T-helper 2 cell (primary cell): ENCODE results near the gene MOAP1.
A peak's percentile ranks its signal among the peaks of the same experiment; 100 is the strongest.
"Not testable (repeated sequence)": the region's sequence is repeated elsewhere in the genome, so short reads cannot be mapped to it uniquely, and the experiment has no call there.

ENCODE experiments used
- DNase-seq, 5 experiments: peaks; one replicate each; pipeline versions ENCODE4 v3.0.0 to v3.0.0-alpha.2; 2012 to 2022

The MOAP1 gene

DNA sequence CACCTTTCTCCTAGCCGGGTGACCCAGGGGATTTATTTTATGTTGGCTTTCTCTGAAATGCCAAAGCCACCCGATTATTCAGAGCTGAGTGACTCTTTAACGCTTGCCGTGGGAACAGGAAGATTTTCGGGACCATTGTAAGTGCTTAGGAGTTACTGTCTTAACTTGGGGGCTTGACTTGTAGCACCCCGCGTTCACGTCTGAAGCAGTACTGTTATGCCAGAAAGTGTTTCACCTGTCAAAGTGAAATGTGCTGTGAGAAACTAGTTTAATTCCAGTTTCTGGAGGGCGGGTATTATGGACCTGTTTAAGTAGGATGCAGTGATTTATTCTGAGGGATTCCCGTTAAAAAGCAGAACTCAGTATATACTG, 638 bp upstream of the MOAP1 start:
- DNase-seq = peak in 1 of 5 experiments; percentile 48

GRCh38 chr14:93183596-93184317, 940 bp downstream of the MOAP1 start:
- DNase-seq = no peak

DNA sequence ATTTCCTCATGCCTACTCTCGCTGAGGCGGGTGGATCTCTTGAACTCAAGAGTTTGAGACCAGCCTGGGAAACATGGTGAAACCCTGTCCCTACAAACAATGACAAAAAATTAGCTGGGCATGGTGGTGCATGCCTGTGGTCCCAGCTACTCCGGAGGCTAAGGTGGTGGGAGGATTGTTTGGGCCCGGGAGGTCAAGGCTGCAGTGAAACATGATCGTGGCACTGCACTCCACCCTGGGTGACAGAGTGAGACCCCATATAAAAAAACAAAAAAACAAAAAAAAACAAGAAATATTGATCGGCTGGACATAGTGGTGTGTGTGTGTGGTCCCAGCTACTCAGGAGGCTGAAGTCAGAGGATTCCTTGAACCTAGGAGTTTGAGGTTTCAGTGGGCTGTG, 9.2 kb downstream of the MOAP1 start:
- DNase-seq = no peak

- DNase-seq = not testable (repeated sequence)
These were observed 10.0 kb downstream of the MOAP1 start for GRCh38 chr14:93174731-93175130.

- DNase-seq = no peak
These were observed 10.7 kb downstream of the MOAP1 start for GRCh38 chr14:93173943-93174395.

DNA sequence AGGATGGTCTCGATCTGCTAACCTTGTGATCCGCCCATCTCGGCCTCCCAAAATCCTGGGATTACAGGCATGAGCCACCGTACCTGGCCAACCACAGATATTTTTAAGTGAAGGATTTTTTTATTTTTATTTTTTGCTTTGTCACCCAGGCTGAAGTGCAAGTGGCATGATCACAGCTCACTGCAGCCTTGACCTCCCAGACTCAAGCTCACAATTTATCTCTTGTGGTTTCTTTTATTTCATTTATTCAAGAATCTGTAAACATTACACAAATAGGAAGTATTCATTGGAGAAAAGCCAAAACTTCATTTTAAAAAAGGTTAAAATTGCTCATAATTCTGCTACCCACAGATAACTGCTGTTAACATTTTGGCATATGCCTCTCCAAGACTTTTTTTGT, 13.3 kb downstream of the MOAP1 start:
- DNase-seq = no peak

GRCh38 chr14:93170141-93170540, 14.6 kb downstream of the MOAP1 start:
- DNase-seq = not testable (repeated sequence)

GRCh38 chr14:93169619-93170018, 15.1 kb downstream of the MOAP1 start:
- DNase-seq = not testable (repeated sequence)

GRCh38 chr14:93168610-93169009, 16.1 kb downstream of the MOAP1 start:
- DNase-seq = not testable (repeated sequence)

DNA sequence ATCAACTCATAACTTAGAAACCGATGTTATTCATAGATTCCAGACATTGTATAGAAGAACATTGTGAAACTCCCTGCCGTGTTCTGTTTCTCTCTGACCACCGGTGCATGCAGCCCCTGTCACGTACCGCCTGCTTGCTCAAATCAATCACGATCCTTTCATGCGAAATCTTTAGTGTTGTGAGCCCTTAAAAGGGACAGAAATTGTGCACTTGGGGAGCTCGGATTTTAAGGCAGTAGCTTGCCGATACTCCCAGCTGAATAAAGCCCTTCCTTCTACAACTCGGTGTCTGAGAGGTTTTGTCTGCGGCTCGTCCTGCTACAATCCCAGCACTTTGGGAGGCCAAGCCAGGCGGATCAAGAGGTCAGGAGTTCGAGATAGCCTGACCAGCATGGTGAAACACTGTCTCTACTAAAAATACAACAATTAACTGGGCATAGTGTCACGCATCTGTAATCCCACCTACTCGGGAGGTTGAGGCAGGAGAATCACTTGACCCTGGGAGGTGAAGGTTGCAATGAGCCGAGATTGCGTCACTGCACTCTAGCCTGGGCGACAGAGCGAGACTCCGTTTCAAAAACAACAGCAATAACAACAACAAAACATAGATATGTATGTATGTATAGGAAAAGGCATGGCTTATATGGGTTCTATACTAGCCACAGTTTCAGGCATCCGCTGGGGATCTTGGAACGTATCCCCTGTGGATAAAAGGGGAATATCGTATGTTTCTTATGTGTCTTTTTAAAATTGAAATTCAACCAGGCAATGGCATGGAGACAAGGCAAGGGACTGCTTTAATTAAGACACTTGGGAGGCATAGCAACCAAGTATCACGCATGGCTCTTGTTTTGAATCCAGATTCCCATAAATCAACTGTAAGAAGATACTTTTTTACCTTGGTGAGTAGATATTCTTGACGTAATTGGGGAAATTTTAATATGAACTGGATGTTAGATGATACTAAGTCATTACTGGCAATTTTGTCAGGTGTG, 19.1 kb downstream of the MOAP1 start:
- DNase-seq = not testable (repeated sequence)

DNA sequence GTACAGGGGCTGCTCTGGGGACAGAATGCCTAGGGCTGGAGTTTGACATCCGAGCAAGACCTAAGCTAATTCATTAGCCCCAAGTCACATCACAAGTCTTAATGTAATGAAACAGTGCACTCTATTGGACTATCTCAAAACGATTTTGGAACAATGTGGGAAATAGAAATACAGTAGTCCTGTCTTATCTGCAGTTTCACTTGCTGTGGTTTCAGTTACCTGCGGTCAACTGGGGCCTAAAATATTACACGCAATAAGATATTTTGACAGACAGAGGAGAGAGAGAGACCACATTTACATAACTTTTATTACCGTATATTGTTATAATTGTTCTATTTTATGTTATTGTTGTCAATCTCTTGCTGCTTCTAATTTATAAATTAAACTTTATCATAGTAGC, 21.1 kb downstream of the MOAP1 start:
- no peak for DNase-seq

DNA sequence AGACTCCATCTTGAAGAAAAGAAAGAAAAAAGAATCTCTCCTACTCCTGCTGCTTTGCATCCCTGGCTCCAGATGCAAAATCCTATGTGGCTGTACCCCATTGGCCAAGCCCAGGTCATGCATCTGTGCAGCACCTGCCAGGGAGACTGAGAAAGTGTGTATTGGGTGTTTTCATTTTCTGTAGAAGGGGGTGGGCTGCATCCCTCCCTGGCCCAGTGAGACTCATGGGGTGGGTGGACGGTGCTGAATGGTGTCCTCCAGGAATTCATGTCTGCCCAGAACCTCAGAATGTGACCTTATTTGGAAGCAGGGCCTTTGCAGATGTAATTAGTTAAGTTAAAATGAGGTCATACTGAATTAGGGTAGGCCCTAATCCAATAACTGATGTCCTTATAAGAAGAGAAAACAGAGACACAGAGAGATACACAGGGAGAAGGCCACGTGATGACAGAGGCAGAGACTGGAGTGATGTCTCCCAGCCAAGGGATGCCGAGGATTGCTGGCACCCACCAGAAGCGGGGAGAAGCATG, 23.2 kb downstream of the MOAP1 start:
- no peak for DNase-seq

GRCh38 chr14:93160353-93160801, 24.3 kb downstream of the MOAP1 start:
- DNase-seq = no peak

DNA sequence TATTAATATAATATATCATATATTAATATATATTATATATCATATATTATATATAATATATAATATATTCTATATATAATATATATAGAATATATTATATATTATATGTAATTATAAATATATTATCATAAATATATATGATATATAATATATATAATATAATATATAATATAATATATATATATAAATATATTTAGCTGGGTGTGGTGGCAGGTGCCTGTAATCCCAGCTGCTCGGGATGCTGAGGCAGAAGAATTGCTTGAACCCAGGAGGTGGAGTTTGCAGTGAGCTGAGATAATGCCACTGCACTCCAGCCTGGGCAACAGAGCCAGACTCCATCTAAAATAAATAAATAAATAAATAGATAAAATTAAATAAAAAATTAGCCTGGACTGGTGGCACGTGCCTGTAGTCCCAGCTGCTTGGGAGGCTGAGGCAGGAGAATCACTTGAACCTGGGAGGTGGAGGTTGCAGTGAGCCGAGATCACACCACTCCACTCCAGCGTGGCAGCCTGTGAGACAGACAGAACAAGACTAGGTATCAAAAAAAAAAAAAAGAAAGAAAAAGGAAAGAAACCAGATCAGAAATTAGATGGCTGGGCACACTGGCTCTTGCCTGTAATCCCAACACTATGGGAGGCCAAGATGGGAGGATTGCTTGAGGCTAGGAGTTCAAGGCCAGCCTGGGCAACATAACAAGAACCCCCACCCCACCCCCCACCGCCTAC, 24.9 kb downstream of the MOAP1 start:
- DNase-seq = not testable (repeated sequence)

GRCh38 chr14:93158349-93158748, 26.3 kb downstream of the MOAP1 start:
- DNase-seq = peak in 1 of 5 experiments; percentile 15

DNA sequence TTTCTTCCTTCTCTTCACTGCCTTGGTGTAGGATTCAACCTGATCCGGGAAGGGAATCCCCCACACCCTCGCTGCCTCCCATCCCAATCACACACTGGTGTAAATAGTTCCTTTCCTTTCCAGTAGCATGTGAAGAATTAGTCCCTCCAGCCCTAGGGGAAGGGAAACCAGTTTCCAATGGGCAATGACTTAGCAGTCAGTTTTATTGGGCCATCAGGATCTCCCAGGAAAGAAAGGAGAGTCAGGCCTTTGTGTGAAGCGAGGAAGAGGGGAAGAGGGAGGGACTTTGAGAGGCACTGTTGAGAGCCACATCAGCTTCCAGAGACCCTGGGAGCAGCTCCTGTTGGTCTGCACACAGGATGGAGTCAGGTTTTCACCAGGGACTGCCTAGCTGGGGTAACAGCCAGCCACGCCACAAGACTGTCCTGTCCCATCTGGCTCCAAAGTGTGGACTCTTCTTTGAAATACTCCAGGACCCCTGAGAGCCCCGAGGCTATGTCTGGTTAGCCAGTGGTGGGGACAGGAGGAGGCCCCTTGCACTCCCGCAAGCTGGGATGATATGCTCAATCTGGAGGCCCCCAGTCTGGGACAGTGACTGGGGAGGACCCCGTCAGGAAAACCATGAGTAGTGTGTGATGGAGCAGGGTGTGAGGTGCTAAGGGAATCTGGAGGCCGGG, 27.9 kb downstream of the MOAP1 start:
- DNase-seq = no peak

GRCh38 chr14:93155667-93156066, 29.0 kb downstream of the MOAP1 start:
- no peak for DNase-seq

- no peak for DNase-seq
These were observed 31.6 kb downstream of the MOAP1 start for GRCh38 chr14:93153121-93153520.

DNA sequence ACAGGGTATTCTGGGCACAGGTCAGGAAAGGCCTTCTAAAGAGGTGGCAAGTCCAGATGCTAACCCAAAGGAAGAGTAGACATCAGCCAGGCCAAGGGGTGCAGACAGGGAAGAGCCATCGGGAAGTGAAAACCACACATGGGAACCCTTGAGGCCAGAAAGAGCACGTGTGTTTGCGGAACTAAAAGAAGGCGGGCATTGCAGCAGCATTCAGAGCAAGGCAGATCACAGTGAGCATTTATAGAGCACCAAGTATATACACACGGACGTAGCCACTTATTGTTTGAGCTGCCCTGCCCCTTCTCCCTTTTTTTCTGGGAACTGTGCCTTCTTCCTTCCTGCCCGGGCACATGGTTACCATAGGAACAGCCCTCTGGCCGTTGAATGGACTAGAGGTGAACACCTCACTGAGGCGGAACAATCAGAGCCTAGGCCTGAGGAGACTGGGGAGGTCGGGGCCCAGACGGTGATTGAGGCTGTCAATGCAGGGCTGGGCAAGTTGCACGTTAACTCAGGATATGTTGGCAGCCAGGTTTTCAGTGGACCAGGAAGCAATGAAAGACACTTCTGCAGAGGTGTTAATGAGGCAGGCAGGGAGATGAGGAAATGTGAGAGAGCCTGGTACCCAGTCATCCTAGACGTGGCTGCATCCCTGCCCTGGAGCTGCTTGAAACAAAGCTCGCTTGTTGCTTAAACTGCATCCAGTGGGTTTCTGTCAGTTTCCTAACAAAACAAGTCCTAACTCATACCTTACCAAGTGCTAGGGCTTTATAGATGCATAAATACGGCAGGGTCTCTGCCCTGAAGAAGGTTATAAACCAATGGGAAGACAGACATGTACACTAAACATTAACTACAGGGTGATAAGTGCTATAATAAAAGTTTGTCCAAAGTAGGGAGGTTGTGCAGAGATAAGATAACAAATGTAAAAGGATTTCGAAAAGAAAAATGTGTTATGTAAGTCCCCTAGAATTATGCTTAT, 34.2 kb downstream of the MOAP1 start:
- no peak for DNase-seq

GRCh38 chr14:93148979-93149378, 35.7 kb downstream of the MOAP1 start:
- DNase-seq = no peak

DNA sequence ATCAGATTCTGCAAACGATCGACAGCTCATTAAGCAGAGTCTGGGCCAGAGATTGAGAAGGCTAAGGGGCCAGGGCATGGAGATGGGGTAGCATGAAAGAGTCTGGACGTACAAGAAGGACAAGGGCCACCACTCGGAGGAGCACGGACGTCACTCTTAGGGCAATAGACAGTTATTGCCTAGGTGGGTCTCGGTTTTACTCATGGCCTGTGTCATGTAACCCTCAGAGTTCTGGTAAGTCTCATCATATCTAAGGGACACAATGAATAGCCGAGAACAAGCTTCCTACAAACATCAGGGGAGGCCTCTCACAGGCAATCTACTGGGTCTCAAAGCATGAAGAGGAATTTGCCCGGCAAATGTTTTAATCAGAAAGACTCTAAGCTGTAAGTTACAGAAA, 38.6 kb downstream of the MOAP1 start:
- peak in 1 of 5 experiments; percentile 55 for DNase-seq
